ENCODE measurements around the gene PRKACG.

Gene PRKACG

DNA sequence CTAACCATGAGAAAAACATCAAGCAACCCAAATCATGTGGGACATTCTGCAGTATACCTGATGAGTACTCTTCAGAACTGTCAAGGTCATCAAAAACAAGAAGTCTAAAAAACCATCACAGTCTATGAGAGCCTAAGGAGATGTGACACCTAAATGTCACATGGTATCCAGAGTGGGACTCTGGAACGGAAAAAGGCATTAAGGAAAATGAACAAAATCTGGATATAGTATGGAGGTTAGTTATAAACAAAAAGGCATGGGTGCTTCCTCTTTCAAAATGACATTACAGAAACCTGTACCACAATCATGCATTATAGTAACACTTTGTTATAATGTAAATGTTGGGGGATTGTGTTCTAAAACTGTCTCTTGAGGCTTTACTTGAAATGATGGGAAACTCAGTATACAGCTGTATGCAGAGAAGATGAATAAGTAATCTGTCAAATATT lies 47.4 kb downstream of the PRKACG start:
- Mint-ChIP-seq H3K27ac (peak overlapping the region; percentile 52), H3K36me3 (peaks cover 44 to 58% of the 10 kb centered on the region in 2 donors), H3K4me3 (no peak overlapping the region)

DNA sequence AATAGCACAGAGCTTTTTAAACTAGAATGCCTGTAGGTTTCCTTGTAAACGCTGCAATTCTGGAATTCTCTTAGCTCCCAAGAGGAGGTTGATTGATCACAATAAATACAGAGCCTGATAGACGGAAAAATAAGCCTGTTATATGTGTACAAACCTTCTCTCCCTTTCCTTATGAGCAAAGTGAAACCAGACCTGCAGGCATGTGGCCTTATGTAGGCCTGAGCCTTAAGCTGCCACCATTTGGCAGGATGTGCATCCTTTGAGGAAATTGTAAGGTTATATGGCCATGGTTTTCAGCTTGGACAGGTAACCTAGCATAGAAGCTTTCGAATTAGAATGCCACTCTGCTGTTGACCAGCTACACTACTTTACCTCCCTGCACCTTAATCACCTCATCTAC lies 49.1 kb downstream of the PRKACG start:
- Mint-ChIP-seq H3K4me3 (no peak overlapping the region), H3K27me3 (no peaks in the 10 kb centered on the region), H3K36me3 (peaks cover 47 to 55% of the 10 kb centered on the region in 2 donors), H3K27ac (no peak overlapping the region), H3K4me1 (peaks cover 14 to 27% of the 10 kb centered on the region in 2 donors), H3K9me3 (no peaks in the 10 kb centered on the region)
- ATAC-seq (replicated peaks) (no peak), DNase-seq (no peak)

More for the DNA sequence above, 47.4 kb downstream of the PRKACG start:
- DNase-seq (no peak), ATAC-seq (replicated peaks) (peak; percentile 81 to 86)
- Mint-ChIP-seq H3K4me1 (peaks cover 14 to 30% of the 10 kb centered on the region in 2 donors), H3K9me3 (no peaks in the 10 kb centered on the region), H3K27me3 (no peaks in the 10 kb centered on the region)

DNA sequence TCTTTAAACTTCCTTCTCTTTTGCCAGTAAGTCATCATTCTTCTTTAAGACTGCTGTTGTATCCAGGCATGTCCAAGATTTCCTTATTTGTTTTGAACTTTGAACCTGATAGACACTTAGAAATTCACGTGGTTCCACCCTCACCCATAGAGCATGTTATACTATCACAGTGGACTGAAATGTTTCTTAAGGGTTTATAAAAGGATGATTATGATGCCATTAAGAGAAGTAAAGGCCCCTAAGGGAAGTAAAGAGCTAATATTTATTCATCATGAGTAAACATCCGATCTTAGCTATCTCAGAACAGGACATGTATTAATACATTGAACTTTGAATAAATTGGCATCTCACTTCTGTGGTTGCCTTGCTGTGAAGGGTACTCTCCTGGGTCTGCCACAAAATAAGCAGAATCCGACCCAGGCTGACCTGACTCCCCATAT lies 49.8 kb downstream of the PRKACG start:
- H3K4me3 Mint-ChIP-seq: no peak overlapping the region
- ATAC-seq (replicated peaks) (no peak), DNase-seq (no peak)
- no peaks in the 10 kb centered on the region for H3K9me3 Mint-ChIP-seq
- no peak overlapping the region for H3K27ac Mint-ChIP-seq
- H3K27me3 Mint-ChIP-seq: no peaks in the 10 kb centered on the region
- H3K4me1 Mint-ChIP-seq: peaks cover 12 to 27% of the 10 kb centered on the region in 2 donors
- H3K36me3 Mint-ChIP-seq: peaks cover 46 to 55% of the 10 kb centered on the region in 2 donors

DNA sequence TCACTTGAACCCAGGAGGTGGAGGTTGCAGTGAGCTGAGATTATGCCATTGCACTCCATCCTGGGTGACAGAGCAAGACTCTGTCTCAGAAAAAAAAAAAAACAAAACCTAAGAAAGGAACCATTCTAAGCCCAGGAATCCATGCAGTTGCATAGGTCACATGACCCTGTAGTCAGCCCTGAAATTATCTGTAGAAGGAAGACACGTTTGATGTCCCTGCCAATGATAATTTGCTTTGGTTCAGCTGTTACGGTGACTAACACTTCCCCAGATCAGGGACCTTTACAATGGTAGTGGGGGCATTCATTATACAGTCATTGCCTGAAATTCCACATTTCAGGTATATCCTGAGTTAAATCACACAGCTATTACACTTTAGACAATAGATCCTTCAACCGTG lies 50.5 kb downstream of the PRKACG start:
- DNase-seq (no peak), ATAC-seq (replicated peaks) (no peak)
- Mint-ChIP-seq H3K9me3 (no peaks in the 10 kb centered on the region), H3K4me1 (peaks cover 12 to 27% of the 10 kb centered on the region in 2 donors), H3K27ac (no peak overlapping the region), H3K4me3 (no peak overlapping the region), H3K27me3 (no peaks in the 10 kb centered on the region), H3K36me3 (peaks cover 46 to 52% of the 10 kb centered on the region in 2 donors)

Data from stimulated activated naive B cell treated with anti-CD40 and anti-IgM and Interleukin-4, amounts not matched to agents 10 μg/mL and 1 μg/mL and 100 μg/mL, for 72 hours (primary cell).